HUES6 (cell line): ENCODE measurements around the gene LAIR2.
"Not testable (repeated sequence)": the region's sequence is repeated elsewhere in the genome, so short reads cannot be mapped to it uniquely, and the experiment has no call there.

ENCODE experiments used
- H3K27ac ChIP-seq: 2 replicates; pipeline ENCODE4 v1.7.0; 2013; ENCODE audit warnings: low read depth, mild to moderate bottlenecking, low read length, inconsistent platforms
- H3K27me3 ChIP-seq: 2 replicates; pipeline ENCODE4 v1.6.1; 2013; ENCODE audit warnings: low read length; ENCODE audit not compliant: control insufficient read depth, insufficient read depth
- H3K36me3 ChIP-seq: 2 replicates; pipeline ENCODE4 v1.6.1; 2013; ENCODE audit warnings: low read length; ENCODE audit not compliant: control insufficient read depth, insufficient read depth
- H3K4me1 ChIP-seq: 2 replicates; pipeline ENCODE4 v1.6.1; 2013; ENCODE audit warnings: low read length; ENCODE audit not compliant: control insufficient read depth, insufficient read depth
- H3K4me3 ChIP-seq: 2 replicates; pipeline ENCODE4 v1.5.1; 2013; ENCODE audit warnings: low read depth, low read length
- H3K9ac ChIP-seq: one replicate; pipeline ENCODE4 v1.6.1; 2013; ENCODE audit warnings: mild to moderate bottlenecking, low read length
- H3K9me3 ChIP-seq: 2 replicates; pipeline ENCODE4 v1.6.1; 2013; ENCODE audit warnings: low read depth, low read length; ENCODE audit not compliant: control insufficient read depth, insufficient read depth

Gene LAIR2

DNA sequence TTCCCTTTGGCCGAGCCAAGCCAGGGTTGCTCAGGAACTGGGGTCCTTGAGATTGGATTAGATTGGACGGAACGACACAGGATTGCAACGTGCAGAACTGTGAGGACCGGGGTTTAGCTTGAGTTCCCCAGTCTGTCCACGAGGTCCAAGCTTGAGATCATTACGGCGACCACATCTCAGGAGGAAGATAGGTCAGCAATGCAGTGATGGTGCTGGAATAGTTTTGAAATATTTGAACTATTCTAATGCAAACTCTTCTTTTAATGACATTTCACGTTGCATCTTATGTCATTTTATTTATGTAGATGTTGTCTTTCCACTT is 4.2 kb upstream of the LAIR2 start:
- not testable (repeated sequence) for H3K9ac ChIP-seq, H3K4me3 ChIP-seq, H3K27ac ChIP-seq, H3K36me3 ChIP-seq, H3K4me1 ChIP-seq, H3K9me3 ChIP-seq
- peaks cover 15% of the 10 kb centered on the region; the same call in 1 of the 2 replicates for H3K27me3 ChIP-seq

DNA sequence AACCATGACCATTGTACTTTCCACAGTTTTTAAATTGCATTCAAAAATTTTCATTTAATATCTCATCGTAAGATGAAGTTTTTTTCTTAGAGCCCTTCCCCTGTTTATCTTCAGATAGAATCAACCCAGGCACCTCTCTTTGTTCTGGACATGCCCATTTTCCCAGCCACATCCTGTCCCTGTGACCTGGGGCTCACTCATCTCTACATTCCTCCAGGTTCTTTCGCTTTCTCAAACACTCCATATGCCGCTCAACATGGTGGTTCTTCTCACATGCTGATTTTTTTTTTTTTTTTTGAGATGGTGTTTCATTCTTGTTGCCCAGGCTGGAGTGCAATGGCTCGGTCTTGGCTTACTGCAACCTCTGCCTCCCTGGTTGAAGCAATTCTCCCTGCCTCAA is 2.9 kb downstream of the LAIR2 start:
- H3K9ac ChIP-seq, H3K9me3 ChIP-seq, H3K4me1 ChIP-seq, H3K27me3 ChIP-seq, H3K36me3 ChIP-seq, H3K27ac ChIP-seq, H3K4me3 ChIP-seq: not testable (repeated sequence)

DNA sequence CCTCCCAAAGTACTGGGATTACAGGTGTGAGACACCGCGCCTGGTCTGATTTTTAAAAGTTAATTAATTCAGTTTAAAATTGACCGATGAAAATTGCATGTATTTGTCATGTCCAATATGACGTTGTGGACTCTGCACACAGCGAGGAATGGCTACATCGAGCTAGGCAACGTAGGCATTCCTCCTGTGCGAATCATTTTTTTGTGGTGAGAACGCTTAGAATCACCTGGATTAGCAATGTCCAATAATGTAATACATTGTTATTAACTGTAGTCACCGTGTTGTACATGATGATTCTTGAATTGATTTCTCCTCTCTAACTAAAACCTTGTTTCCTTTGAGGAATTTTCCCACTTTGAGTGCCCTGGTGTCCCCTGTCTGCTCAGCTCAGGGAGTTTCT is 3.4 kb downstream of the LAIR2 start:
- H3K27ac ChIP-seq: no peak overlapping the region
- peaks cover 5% of the 10 kb centered on the region; the same call in 1 of the 2 replicates for H3K9me3 ChIP-seq
- H3K9ac ChIP-seq: no peak overlapping the region
- no peak overlapping the region for H3K4me3 ChIP-seq
- no peaks in the 10 kb centered on the region for H3K4me1 ChIP-seq
- no peaks in the 10 kb centered on the region for H3K36me3 ChIP-seq
- peaks cover 5% of the 10 kb centered on the region; the same call in 1 of the 2 replicates for H3K27me3 ChIP-seq

DNA sequence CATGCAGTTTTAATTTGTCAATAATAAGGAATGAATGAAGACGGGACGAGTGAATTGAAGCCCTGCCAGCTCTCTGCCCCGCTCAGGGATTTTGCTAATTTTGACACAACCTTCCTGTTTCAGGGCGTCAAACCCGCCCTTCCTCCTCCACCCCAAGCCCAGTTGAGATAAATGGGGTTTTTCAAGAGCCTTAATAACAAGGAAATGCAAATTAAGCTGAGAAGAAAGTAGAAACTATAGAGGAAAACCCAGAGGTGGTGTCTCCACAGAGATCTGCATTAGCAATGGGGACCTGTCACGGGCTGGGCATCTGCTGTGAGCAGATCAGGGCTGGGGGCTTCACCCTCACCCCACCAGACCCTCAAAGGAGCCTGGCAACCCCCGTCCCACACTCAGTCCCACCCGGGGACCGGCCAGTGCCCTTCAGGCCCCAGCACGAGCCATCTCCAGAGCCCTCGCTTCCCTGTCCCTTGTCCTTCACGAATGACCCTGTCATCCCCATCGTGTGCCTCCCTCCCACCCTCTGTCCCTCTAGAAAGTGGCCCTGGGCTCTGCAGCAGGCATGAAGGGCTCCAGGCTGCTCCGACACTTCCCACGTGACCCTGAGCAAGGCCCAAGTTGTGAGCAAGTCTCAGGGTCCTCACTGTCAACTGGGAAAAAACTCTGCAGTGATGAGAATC is 4.5 kb downstream of the LAIR2 start:
- not testable (repeated sequence) for H3K9ac ChIP-seq, H3K27ac ChIP-seq, H3K27me3 ChIP-seq

DNA sequence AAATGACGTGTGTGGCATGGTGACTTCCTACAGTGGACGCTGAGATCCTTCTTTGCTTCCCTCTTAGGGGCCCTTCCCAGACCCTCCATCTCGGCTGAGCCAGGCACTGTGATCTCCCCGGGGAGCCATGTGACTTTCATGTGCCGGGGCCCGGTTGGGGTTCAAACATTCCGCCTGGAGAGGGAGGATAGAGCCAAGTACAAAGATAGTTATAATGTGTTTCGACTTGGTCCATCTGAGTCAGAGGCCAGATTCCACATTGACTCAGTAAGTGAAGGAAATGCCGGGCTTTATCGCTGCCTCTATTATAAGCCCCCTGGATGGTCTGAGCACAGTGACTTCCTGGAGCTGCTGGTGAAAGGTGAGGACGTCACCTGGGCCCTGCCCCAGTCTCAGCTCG is 5.2 kb downstream of the LAIR2 start:
- Histone ChIP-seq H3K36me3 (no peaks in the 10 kb centered on the region), H3K9ac (no peak overlapping the region), H3K27ac (no peak overlapping the region), H3K4me3 (no peak overlapping the region), H3K27me3 (peaks cover 5% of the 10 kb centered on the region; the same call in 1 of the 2 replicates), H3K4me1 (no peaks in the 10 kb centered on the region), H3K9me3 (peaks cover 6% of the 10 kb centered on the region; the same call in 1 of the 2 replicates)

More for the DNA sequence above, 4.5 kb downstream of the LAIR2 start:
- H3K9me3 ChIP-seq, H3K36me3 ChIP-seq, H3K4me1 ChIP-seq, H3K4me3 ChIP-seq: not testable (repeated sequence)

DNA sequence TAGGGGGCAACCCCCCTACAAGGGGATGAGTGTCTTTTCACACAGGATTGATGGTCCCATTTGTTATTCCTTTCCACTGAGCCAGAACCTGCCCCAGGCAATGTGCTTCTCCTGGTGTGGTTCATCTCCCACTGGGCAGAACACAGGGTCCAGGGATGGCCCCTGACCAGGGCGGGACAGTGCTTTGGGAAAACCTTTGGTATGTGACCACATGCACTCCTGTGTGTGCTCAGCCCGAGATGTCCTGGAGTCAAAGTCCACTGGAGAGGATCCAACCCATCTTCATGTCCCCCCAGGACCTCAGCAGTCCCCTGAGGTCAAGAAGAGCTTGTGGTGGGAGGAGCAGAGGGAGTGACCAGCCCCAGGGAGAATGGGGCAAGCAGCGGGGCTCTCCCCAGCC is 5.9 kb downstream of the LAIR2 start:
- not testable (repeated sequence) for H3K9ac ChIP-seq, H3K4me1 ChIP-seq, H3K27ac ChIP-seq, H3K27me3 ChIP-seq, H3K9me3 ChIP-seq, H3K4me3 ChIP-seq, H3K36me3 ChIP-seq

DNA sequence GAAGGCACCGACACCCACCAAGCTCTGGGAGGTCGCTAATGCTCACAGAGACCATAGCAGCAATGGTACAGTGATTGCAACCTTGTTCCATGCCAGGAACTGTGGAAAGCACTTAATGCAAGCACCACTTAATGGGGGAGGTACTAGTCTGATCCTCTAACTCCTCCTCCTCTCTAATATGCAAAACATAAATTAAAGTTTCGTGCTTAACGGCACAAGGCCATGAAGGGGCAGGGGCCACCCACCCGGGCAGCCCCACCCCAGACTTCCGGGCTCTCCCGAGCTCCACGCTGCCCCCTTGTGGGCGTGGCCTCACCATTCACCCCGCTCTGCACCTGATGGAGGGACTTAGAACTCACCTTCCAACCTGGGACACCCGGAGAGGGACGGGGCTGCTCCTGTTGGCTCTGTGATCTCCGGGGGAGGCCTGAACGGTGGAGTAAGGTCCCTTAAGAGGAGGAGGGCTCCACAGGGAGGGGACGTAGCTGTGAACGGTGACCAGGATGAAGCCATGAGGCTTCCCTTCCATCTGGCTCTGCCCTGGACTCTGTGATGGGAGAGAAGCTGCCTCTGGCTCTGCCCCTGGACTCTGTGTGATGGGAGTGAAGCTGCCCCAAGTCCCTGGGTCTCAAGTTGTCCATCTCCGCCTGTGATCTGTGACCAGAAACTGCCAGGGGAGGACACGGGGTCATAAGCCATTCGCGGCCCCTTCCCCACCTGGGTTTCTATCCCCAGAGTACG is 6.7 kb downstream of the LAIR2 start:
- peaks cover 10% of the 10 kb centered on the region; the same call in 1 of the 2 replicates for H3K9me3 ChIP-seq
- not testable (repeated sequence) for H3K4me1 ChIP-seq, H3K36me3 ChIP-seq, H3K27me3 ChIP-seq, H3K27ac ChIP-seq, H3K4me3 ChIP-seq, H3K9ac ChIP-seq

DNA sequence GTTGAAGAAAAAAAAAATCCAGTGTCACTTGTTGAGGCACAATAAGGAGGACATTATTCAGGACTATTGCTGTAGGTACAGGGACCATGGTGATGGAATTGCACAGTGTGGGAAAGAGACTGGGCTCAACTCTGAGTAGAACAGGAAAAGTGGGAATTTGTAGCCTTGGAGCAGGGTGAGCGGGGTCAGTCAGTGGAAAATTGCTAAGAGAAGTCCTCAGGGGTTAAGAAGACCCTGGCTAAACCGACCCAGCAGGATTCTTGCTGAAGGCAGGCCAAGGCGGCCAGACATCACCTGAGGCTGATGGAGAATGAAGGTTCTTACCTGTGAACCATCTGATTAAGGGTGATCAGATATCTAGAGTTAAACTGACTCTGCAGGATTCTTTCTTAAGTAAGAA is 12.5 kb downstream of the LAIR2 start:
- peaks cover 15% of the 10 kb centered on the region; the same call in 1 of the 2 replicates for H3K27me3 ChIP-seq
- H3K4me1 ChIP-seq: no peaks in the 10 kb centered on the region
- no peak overlapping the region for H3K4me3 ChIP-seq
- H3K9ac ChIP-seq: no peak overlapping the region
- peaks cover 15% of the 10 kb centered on the region; the same call in 1 of the 2 replicates for H3K9me3 ChIP-seq
- no peaks in the 10 kb centered on the region for H3K36me3 ChIP-seq
- no peak overlapping the region for H3K27ac ChIP-seq

DNA sequence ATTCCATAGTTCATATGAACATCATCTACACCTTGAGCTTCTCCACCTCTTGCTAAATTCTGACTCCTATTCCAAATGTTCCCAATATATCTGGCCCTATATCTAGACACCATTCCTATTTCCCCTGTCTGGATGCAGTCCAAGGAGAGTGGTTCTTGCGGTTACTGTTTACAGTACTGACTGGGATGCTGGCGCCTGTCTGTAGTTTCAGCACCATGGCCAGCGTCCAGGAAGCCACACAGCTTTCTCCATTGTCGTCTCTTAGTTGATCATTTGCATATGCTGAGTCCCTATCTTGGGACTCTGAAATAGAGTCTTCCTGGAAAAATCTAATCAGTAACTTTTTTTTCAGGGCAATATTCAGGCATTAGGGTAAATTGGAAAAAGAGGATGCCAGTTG is 14.9 kb downstream of the LAIR2 start:
- Histone ChIP-seq H3K9ac (no peak overlapping the region), H3K36me3 (no peaks in the 10 kb centered on the region), H3K27me3 (peaks cover 34% of the 10 kb centered on the region; the same call in 1 of the 2 replicates), H3K4me1 (no peaks in the 10 kb centered on the region), H3K9me3 (peaks cover 23% of the 10 kb centered on the region; the same call in 1 of the 2 replicates), H3K27ac (no peak overlapping the region), H3K4me3 (no peak overlapping the region)

DNA sequence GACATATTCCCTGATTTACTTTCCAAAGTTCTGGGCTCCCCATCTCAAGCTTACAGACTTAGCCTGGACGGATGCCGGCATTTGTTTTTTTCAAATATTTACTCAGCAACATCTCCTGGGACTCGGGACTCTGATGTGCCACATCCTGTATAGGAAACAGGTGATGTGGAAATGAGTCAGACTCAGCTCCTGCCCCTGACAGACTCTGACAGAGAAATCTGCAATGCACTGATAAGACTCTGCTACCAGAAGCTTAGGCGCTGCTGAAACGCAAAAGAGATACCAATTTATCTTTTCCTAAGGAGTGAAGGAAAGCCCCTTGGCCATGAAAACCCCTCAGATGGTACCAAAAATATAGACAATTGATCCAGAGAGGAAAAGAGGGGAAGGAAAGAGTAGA is 16.2 kb downstream of the LAIR2 start:
- peaks cover 33% of the 10 kb centered on the region; the same call in 1 of the 2 replicates for H3K27me3 ChIP-seq
- H3K36me3 ChIP-seq: no peaks in the 10 kb centered on the region
- no peak overlapping the region for H3K27ac ChIP-seq
- no peak overlapping the region for H3K4me3 ChIP-seq
- H3K9ac ChIP-seq: no peak overlapping the region
- H3K9me3 ChIP-seq: peaks cover 30% of the 10 kb centered on the region; the same call in 1 of the 2 replicates
- H3K4me1 ChIP-seq: no peaks in the 10 kb centered on the region

DNA sequence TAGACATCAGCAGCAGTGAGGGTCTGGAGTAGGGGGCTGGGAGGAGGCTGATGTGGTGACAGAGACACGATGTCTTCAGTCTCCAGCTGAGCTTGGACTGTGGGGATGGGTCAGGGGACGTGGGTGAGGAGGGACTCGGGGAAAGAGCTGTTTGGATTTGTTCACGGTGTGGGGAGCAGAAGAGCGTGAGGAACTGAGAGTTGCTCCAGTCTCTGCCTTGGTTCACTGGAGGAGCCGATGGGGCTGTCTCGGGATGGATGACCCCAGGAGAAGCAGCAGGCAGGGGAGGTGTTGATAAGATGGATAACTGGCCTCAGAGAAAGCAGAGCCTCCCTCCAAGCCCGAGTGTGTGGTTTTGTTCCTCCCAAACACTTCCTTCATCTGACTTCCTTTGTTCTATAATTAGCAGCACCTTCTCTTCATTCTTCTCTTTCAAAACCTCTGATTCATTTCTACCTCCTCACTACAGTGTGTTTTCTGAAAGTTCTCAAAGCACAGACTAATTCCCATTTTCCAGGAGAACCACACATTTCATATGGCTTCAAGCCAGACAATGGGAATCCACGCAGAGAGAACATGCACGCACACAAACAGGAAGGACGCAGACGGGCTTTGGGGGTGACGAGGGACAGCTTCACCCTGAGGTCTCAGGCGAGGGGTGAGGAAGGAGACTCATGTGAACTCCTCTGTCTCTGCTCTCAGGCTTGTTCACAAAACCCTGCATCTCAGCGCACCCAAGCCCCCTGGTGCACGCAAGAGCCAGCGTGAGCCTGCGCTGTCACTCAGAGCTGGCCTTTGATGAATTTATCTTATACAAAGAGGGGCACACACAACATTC is 18.6 kb downstream of the LAIR2 start:
- Histone ChIP-seq H3K27ac (no peak overlapping the region), H3K9ac (no peak overlapping the region), H3K27me3 (peaks cover 26% of the 10 kb centered on the region; the same call in 1 of the 2 replicates), H3K36me3 (no peaks in the 10 kb centered on the region), H3K9me3 (peaks cover 31% of the 10 kb centered on the region; the same call in 1 of the 2 replicates), H3K4me3 (no peak overlapping the region), H3K4me1 (no peaks in the 10 kb centered on the region)
